Mucosa of stomach (tissue), 1 donor: Measurements from ENCODE around the gene MTF2.

ENCODE experiments used
- H3K27me3 ChIP-seq: one replicate; pipeline ENCODE4 v1.7.0; 2013; ENCODE audit warnings: mild to moderate bottlenecking, low read length; ENCODE audit not compliant: control insufficient read depth, insufficient read depth
- H3K36me3 ChIP-seq: one replicate; pipeline ENCODE4 v1.7.0; 2013; ENCODE audit warnings: low read length; ENCODE audit not compliant: control insufficient read depth, insufficient read depth
- H3K4me1 ChIP-seq: one replicate; pipeline ENCODE4 v1.7.0; 2013; ENCODE audit warnings: mild to moderate bottlenecking, low read length; ENCODE audit not compliant: control insufficient read depth, insufficient read depth
- H3K4me3 ChIP-seq: one replicate; pipeline ENCODE4 v1.7.0; 2013; ENCODE audit warnings: low read length
- H3K9ac ChIP-seq: one replicate; pipeline ENCODE4 v1.7.0; 2013; ENCODE audit warnings: mild to moderate bottlenecking, low read length, moderate library complexity
- H3K9me3 ChIP-seq: one replicate; pipeline ENCODE4 v1.7.0; 2013; ENCODE audit warnings: mild to moderate bottlenecking, low read length, moderate library complexity; ENCODE audit not compliant: control insufficient read depth
- donor health status: Pancreatic carcinoma.

MTF2 gene

DNA sequence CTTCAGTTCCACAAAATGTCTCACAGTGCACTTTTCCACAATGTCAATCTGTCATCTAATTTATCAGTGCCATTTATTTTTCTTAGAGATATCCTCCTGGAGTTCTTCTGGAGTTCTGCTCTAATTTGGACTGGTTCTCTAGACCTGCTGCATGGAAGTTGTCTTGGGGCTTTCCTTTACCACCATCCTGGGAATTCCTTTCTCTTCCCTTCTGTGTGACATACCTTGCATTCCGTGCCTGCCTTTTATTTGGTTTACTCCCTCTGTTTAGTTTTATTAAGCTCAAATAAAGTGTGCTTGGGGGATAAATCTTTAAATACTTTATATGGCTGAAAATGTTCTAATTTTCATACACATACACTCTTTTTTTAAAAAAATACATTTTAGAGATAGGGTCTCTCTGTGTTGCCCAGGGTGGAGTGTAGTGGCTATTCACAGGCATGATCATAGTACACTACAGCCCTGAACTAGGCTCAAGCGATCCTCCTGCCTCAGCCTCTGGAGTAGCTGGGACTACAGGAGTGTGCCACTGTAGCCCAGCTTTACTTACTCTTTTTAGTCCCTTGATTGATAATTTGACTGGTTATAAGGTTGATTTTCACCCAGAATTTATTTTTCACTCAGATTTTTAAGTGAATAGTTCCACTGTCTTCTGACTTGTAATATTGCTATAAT is 14.4 kb downstream of the MTF2 start:
- Histone ChIP-seq H3K4me1 (no peaks in the 10 kb centered on the region), H3K9ac (no peak overlapping the region), H3K4me3 (no peak overlapping the region), H3K9me3 (no peaks in the 10 kb centered on the region), H3K27me3 (no peaks in the 10 kb centered on the region), H3K36me3 (no peaks in the 10 kb centered on the region)

DNA sequence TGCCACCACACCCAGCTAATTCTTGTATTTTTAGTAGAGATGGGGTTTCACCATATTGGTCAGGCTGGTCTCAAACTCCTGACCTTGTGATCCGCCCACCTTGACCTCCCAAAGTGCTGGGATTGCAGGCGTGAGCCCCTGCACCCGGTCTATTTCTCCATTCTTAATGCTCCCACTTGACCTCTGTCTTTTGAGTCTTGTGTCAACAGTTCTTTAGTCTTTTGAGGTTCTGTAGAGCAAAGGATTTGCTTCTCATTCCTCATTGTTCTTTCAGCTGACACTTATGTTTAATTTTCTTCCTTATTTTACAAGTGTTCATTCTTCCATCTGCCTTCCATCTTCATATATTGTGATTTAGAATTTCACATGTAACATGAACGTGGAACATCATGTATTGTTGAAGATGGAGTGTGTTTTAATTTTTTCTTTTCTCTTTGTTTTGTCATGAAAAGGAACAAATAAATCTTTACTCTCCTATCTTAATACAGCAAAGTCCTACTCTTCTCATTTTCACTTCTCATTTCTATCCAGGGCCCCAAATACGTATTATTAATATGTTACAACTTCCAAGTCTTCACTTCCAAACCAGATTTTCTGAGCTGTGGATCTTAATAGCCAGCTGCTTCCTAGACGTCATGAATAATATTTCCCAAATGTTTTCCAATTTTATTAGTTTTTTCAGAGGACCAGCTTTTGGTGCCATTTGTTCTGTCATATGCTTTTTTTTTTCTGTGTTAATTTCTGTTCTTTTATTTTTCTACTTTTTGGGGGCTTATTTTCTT is 16.9 kb downstream of the MTF2 start:
- H3K36me3 ChIP-seq: no peaks in the 10 kb centered on the region
- H3K9me3 ChIP-seq: no peaks in the 10 kb centered on the region
- H3K27me3 ChIP-seq: no peaks in the 10 kb centered on the region
- no peak overlapping the region for H3K9ac ChIP-seq
- H3K4me3 ChIP-seq: no peak overlapping the region
- no peaks in the 10 kb centered on the region for H3K4me1 ChIP-seq

DNA sequence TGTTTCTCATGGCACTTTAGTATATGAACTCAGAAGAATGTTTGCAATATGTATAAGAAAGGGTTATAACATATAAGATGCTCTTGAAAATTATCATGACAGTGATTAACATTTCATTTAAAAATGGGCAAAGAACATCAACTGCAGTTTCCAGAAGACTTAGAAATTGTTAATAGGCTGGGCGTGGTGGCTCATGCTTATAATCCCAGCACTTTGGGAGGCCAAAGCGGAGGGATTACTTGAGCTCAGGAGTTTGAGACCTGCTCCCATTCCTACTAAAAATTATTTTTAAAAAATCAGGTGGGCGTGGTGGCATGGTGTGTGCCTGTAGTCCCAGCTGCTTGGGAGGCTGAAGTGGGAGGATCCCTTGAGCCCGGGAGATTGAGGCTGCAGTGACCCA is 23.1 kb downstream of the MTF2 start:
- Histone ChIP-seq H3K36me3 (no peaks in the 10 kb centered on the region), H3K9me3 (no peaks in the 10 kb centered on the region), H3K27me3 (no peaks in the 10 kb centered on the region), H3K9ac (no peak overlapping the region), H3K4me3 (no peak overlapping the region), H3K4me1 (no peaks in the 10 kb centered on the region)

DNA sequence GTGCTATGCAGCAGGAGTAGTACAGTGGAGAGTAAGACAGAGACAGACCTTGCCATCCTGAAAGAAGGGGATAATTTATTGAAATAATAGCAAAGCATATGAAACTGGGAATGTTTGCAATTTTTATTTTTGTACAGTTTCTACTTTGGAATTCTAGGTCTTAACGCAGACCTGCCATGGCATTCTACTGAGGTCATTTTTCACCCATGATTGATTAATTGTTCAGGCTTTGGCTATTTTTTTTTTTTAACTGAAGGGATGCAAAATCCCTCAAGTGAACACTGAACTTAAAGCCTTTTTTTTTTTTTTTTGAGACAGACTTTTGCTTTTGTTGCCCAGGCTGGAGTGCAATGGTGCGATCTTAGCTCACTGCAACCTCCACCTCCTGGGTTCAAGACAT is 27.1 kb downstream of the MTF2 start:
- Histone ChIP-seq H3K27me3 (no peaks in the 10 kb centered on the region), H3K36me3 (no peaks in the 10 kb centered on the region)

DNA sequence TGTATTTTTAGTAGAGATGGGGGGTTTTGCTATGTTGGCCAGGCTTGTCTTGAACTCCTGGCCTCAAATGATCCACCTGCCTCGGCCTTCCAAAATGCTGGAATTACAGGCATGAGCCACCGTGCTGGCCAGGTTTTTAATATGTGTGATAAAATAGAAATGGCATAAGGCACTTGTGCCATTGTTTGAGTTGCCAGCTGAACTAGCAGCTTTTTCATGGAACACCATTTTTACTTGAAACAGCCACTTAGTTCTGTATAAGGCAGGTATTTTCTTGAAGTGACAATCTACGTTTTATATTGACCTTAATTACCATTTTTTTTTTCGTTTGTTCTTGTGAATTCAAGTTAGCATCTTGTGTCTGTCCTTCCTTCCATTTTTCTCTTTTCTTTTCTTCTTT is 28.3 kb downstream of the MTF2 start:
- no peaks in the 10 kb centered on the region for H3K36me3 ChIP-seq
- peaks cover 5% of the 10 kb centered on the region for H3K4me1 ChIP-seq
- no peak overlapping the region for H3K4me3 ChIP-seq
- H3K9ac ChIP-seq: no peak overlapping the region
- no peaks in the 10 kb centered on the region for H3K9me3 ChIP-seq
- H3K27me3 ChIP-seq: no peaks in the 10 kb centered on the region

More for the DNA sequence above, 27.1 kb downstream of the MTF2 start:
- no peak overlapping the region for H3K9ac ChIP-seq
- peaks cover 5% of the 10 kb centered on the region for H3K4me1 ChIP-seq
- H3K4me3 ChIP-seq: no peak overlapping the region
- no peaks in the 10 kb centered on the region for H3K9me3 ChIP-seq

DNA sequence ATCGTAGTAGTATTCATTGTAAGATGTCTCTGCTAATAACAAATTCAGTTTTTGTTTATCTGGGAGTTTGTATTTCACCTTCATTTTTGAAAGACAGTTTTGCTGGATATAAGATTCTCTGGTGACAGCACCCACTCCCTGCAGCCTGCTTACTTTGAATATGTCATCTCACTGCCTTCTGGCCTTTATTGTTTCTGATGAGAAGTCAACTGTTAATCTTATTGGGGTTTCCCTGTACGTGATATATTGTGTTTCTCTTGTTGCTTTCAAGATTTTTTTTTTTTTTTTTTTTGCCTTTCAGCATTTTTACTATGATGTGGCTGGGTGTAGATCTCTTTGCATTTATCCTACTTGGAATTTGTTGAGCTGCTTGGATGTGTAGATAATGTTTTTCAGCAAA is 29.3 kb downstream of the MTF2 start:
- Histone ChIP-seq H3K4me1 (peaks cover 5% of the 10 kb centered on the region), H3K36me3 (no peaks in the 10 kb centered on the region), H3K9me3 (no peaks in the 10 kb centered on the region), H3K4me3 (no peak overlapping the region), H3K9ac (no peak overlapping the region), H3K27me3 (no peaks in the 10 kb centered on the region)

DNA sequence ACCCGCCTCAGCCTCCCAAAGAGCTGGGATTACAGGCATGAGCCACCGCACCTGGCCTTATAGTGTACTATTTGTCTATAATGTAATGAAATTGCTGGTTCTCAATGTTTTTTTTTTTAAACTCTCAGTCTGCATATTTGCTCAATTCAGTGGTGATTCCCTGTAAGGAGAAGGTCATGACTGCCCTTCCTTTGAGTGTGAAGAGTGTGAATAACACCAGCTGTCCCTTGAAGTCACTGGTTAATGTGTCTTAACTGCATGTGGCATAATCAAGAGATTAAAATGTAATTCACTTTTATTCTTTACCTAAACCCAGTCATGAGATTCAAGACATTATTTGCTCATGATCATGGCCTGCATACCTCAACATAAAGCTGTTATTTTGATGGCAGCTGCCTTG is 30.5 kb downstream of the MTF2 start:
- Histone ChIP-seq H3K36me3 (no peaks in the 10 kb centered on the region), H3K27me3 (no peaks in the 10 kb centered on the region), H3K9me3 (no peaks in the 10 kb centered on the region), H3K9ac (no peak overlapping the region), H3K4me3 (no peak overlapping the region), H3K4me1 (peaks cover 5% of the 10 kb centered on the region)

DNA sequence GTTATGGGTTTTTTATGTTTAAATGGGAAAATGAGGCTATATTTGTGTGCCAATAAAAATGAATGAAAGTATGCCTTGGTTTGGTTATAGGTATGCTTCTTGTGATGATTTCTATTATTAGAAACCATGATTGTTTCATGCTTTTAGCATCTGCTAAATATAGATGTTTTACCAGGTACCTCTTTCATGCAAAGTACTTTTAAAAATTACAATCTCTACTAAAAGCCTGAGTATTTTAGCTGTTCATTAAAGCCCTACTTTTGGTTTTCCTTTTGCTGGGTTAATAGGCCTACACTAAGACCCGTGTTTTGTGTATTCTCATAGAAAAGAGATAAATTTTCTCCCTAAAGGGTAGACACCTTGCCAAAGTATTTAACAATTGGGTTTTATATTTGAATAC is 32.0 kb downstream of the MTF2 start:
- Histone ChIP-seq H3K27me3 (no peaks in the 10 kb centered on the region), H3K9ac (no peak overlapping the region), H3K9me3 (no peaks in the 10 kb centered on the region), H3K4me1 (peaks cover 5% of the 10 kb centered on the region), H3K36me3 (no peaks in the 10 kb centered on the region), H3K4me3 (no peak overlapping the region)

DNA sequence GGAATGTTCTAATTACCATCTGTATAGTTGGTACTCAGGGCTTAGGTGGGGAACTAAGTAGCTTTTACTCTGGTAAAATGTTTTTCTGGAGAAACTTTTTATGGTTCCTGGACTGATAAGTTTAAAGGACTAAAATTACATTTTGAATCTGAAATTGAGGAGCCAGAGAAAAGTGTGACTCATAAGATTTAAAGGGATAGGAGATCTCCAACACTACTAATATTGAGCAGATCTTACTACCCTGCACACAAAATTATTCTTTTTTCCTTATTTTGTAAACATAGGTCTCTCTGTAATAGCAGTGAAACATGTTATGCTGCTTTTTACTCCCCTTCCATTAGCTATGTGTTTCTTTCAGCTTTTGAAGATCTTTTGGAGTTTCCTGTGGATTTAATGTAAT is 32.5 kb downstream of the MTF2 start:
- Histone ChIP-seq H3K36me3 (no peaks in the 10 kb centered on the region), H3K9me3 (no peaks in the 10 kb centered on the region), H3K9ac (no peak overlapping the region), H3K4me1 (peaks cover 5% of the 10 kb centered on the region), H3K4me3 (no peak overlapping the region), H3K27me3 (no peaks in the 10 kb centered on the region)

DNA sequence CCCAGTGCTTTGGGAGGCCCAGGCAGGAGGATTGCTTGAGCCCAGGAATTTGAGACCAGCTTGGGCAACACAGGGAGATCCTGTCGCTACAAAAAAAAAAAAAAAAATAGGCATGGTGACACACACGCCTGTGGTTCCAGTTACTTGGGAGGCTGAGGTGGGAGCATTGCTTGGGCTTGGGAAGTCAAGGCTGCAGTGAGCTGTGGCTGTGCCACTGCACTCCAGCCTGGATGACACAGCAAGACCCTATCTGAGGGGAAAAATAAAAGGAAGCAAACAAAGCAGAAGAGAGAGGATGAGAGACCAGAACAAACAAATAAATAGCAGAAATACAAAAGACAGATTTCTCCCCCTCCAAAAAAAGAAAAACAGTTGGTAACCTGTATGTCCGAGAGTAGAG is 34.0 kb downstream of the MTF2 start:
- no peaks in the 10 kb centered on the region for H3K27me3 ChIP-seq
- H3K4me1 ChIP-seq: peaks cover 5% of the 10 kb centered on the region
- H3K9me3 ChIP-seq: no peaks in the 10 kb centered on the region
- H3K36me3 ChIP-seq: no peaks in the 10 kb centered on the region
- H3K4me3 ChIP-seq: no peak overlapping the region
- H3K9ac ChIP-seq: no peak overlapping the region

DNA sequence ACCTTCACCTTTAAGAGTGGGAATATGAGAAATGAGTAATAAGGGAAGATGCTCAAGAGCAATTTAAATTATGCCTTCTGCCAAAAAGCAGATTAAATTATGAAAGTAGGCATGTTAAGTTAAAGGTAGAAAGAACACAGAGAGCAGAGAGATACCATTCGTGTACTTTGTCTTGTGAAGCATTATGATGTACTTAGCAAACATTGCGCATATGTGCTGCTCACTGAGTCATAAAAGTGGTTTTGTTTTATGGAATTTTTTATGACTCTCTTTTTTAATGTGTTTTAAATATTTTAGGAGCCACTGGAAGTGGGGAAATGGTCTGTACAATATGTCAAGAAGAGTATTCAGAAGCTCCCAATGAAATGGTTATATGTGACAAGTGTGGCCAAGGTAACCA is 35.3 kb downstream of the MTF2 start:
- H3K4me1 ChIP-seq: peaks cover 5% of the 10 kb centered on the region
- H3K27me3 ChIP-seq: no peaks in the 10 kb centered on the region
- H3K9me3 ChIP-seq: no peaks in the 10 kb centered on the region
- H3K9ac ChIP-seq: no peak overlapping the region
- H3K36me3 ChIP-seq: no peaks in the 10 kb centered on the region
- H3K4me3 ChIP-seq: no peak overlapping the region

DNA sequence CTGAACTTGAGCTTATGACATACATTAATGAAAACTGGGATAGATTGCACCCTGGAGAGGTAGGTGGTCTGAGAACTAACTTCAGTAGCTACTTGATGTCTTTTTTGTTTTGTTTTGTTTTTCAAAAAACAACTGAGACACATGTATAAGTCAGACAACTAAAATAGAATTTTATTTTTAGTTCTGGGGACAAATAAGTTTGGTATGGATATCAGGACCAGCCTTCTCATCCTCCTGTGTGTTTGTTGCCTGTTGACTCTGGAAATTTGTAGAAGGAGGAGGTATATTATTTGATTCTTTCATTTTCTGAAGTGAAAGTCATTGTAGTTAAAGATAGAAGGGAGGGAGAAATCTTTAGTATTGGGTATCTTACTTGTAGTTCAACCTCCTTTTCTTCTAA is 41.5 kb downstream of the MTF2 start:
- H3K36me3 ChIP-seq: no peaks in the 10 kb centered on the region
- no peak overlapping the region for H3K9ac ChIP-seq
- H3K9me3 ChIP-seq: no peaks in the 10 kb centered on the region
- no peaks in the 10 kb centered on the region for H3K4me1 ChIP-seq
- no peak overlapping the region for H3K4me3 ChIP-seq
- no peaks in the 10 kb centered on the region for H3K27me3 ChIP-seq
